HCT116 (cell line): ENCODE results near the gene MYO1E. TPM values are rescaled to one million over a fixed set of nuclear protein-coding genes. Genes with fewer than 3 reads are reported as not detected.

Experiments
- ATAC-seq: fragments of 200-7000 bp; cut with Tn5 transposase; 2 replicates; pipeline ENCODE4 v1.9.1; 2020; ENCODE audit warnings: mild to moderate bottlenecking, moderate library complexity
- BruUV-seq: library from RNA; stranded (reverse); fragments of 400-500 nt; replicated peaks from 2 replicates; lab custom pipeline; 2021; lab: Mats Ljungman, UMichigan
- CTCF ChIA-PET: fragments of 300-600 bp; sonication (Branson Sonifier 250); formaldehyde crosslinking; loops from one replicate; lab custom pipeline; 2021; ENCODE audit warnings: antibody characterized with exemption; lab: Charles Lee
- POLR2A ChIA-PET: fragments of 300-600, 350-600 bp; sonication (Branson Sonifier 250); formaldehyde crosslinking; loops from one replicate; lab custom pipeline; 2021; ENCODE audit warnings: antibody characterized with exemption; lab: Charles Lee
- RAD21 ChIA-PET, 2 experiments: fragments of 300-600 bp; sonication (Branson Sonifier 250); formaldehyde crosslinking; loops; one replicate each; lab custom pipeline; 2023; ENCODE audit warnings: low total read pairs in 2 of 2; ENCODE audit not compliant: uncharacterized antibody in 2 of 2, unreplicated experiment in 2 of 2, low non-redundant PET in 1 of 2; lab: Charles Lee
- DNase-seq: peaks from one replicate; pipeline ENCODE4 v3.0.0-alpha.2; 2010; ENCODE audit warnings: low read depth, low spot score
- H2AFZ ChIP-seq: fragments of 200-600 bp; shearing (Covaris generic), sonication (generic); 2 replicates; pipeline ENCODE4 v1.6.1; 2017; ENCODE audit warnings: low read depth, mixed run types, mixed read lengths, antibody characterized with exemption, low read length; ENCODE audit not compliant: poor library complexity, severe bottlenecking
- H3K27ac ChIP-seq: 2 replicates; pipeline ENCODE4 v1.5.1; 2012; ENCODE audit warnings: low read depth, low read length
- H3K27me3 ChIP-seq: fragments of 200-600 bp; sonication (generic); 2 replicates; pipeline ENCODE4 v1.6.1; 2016; ENCODE audit warnings: mixed run types, low read length, mixed read lengths; ENCODE audit not compliant: insufficient read depth
- H3K36me3 ChIP-seq, 2 experiments: fragments of 200-500 bp in 1 of 2; fragments of 200-600 bp in 1 of 2; sonication (Bioruptor generic) in 1 of 2; sonication (generic) in 1 of 2; 2 replicates each; pipeline versions ENCODE4 v1.5.1 to v1.6.1; 2014 to 2016; ENCODE audit warnings: low read length in 2 of 2, inconsistent platforms in 1 of 2, mixed read lengths in 1 of 2, mixed run types in 1 of 2; ENCODE audit not compliant: insufficient read depth in 2 of 2, control insufficient read depth in 1 of 2
- H3K4me1 ChIP-seq, 2 experiments: fragments of 200-600 bp in 1 of 2; sonication (generic) in 1 of 2; 2 replicates each; pipeline versions ENCODE4 v1.5.1 to v1.6.1; 2012 to 2017; ENCODE audit warnings: low read length in 2 of 2, inconsistent platforms in 1 of 2, mild to moderate bottlenecking in 1 of 2, mixed read lengths in 1 of 2, mixed run types in 1 of 2, moderate library complexity in 1 of 2; ENCODE audit not compliant: insufficient read depth in 2 of 2, control insufficient read depth in 1 of 2
- H3K4me2 ChIP-seq: fragments of 200-600 bp; sonication (generic); 2 replicates; pipeline ENCODE4 v1.6.1; 2017; ENCODE audit warnings: mixed run types, low read length, mixed read lengths
- H3K4me3 ChIP-seq, 2 experiments: fragments of 200-600 bp in 1 of 2; sonication (generic) in 1 of 2; replicated peaks in 1 of 2; 2 replicates each; pipeline ENCODE4 v1.5.1; 2011 to 2016; ENCODE audit warnings: low read length in 2 of 2, control low read depth in 1 of 2, low read depth in 1 of 2, mild to moderate bottlenecking in 1 of 2, mixed read lengths in 1 of 2, mixed run types in 1 of 2
- H3K79me2 ChIP-seq: fragments of 200-600 bp; sonication (generic); 2 replicates; pipeline ENCODE4 v1.6.1; 2017; ENCODE audit warnings: mild to moderate bottlenecking, mixed run types, low read length, moderate library complexity, mixed read lengths; ENCODE audit not compliant: insufficient read depth
- H3K9ac ChIP-seq: fragments of 200-600 bp; sonication (generic); 2 replicates; pipeline ENCODE4 v1.6.1; 2016; ENCODE audit warnings: low read length, mixed read lengths
- H3K9me2 ChIP-seq: fragments of 200-600 bp; sonication (generic), shearing (Covaris generic); 2 replicates; pipeline ENCODE4 v1.6.1; 2017; ENCODE audit warnings: mixed run types, mild to moderate bottlenecking, moderate library complexity; ENCODE audit not compliant: insufficient read depth
- H3K9me3 ChIP-seq, 2 experiments: fragments of 200-500 bp in 1 of 2; fragments of 200-600 bp in 1 of 2; sonication (Bioruptor generic) in 1 of 2; sonication (generic) in 1 of 2; 2 replicates each; pipeline ENCODE4 v1.6.1; 2014 to 2017; ENCODE audit warnings: low read length in 2 of 2, mixed read lengths in 2 of 2, inconsistent platforms in 1 of 2, low read depth in 1 of 2, mild to moderate bottlenecking in 1 of 2, mixed run types in 1 of 2, moderate library complexity in 1 of 2; ENCODE audit not compliant: control insufficient read depth in 1 of 2, insufficient read depth in 1 of 2
- H4K20me1 ChIP-seq: fragments of 200-600 bp; sonication (generic), shearing (Covaris generic); 2 replicates; pipeline ENCODE4 v1.6.1; 2017; ENCODE audit warnings: mixed run types, mild to moderate bottlenecking, moderate library complexity; ENCODE audit not compliant: insufficient read depth
- EZH2 ChIP-seq: fragments of 200-600 bp; sonication (generic); IDR thresholded peaks from 2 replicates; pipeline ENCODE4 v1.6.1; 2017; ENCODE audit warnings: antibody characterized with exemption, mixed run types
- EZH2phosphoT487 ChIP-seq: fragments of 200-600 bp; IDR thresholded peaks from 2 replicates; pipeline ENCODE4 v1.6.1; 2018; ENCODE audit warnings: antibody characterized with exemption, borderline replicate concordance
- FOSL1 ChIP-seq: IDR thresholded peaks from 2 replicates; pipeline ENCODE4 v1.6.1; 2012; ENCODE audit warnings: low read depth
- JUND ChIP-seq: IDR thresholded peaks from 2 replicates; pipeline ENCODE4 v1.6.1; 2012
- SP1 ChIP-seq: IDR thresholded peaks from 2 replicates; pipeline ENCODE4 v1.6.1; 2012; ENCODE audit warnings: low read depth
- TCF7L2 ChIP-seq: IDR thresholded peaks from 2 replicates; pipeline ENCODE4 v1.7.0; 2011; ENCODE audit warnings: borderline replicate concordance, inconsistent platforms; ENCODE audit not compliant: insufficient read depth, insufficient read length; ENCODE audit errors: extremely low read depth
- intact Hi-C: fragments of 100-400 bp; cut with micrococcal nuclease; formaldehyde crosslinking; loops from 2 replicates; pipeline ENCODE4 v1.10.0; 2022
- total RNA-seq: library from RNA; stranded (reverse); gene quantifications from one replicate; pipeline ENCODE4 v1.2.1, GENCODE V29; 2021; ENCODE audit not compliant: unreplicated experiment
- TF ChIP-seq, protein P1 (sequence below): IDR thresholded peaks from 2 replicates; pipeline ENCODE4 v1.6.1; 2012
- TF ChIP-seq, protein P2 (sequence below): IDR thresholded peaks from 2 replicates; pipeline ENCODE4 v1.6.1; 2012

MYO1E gene
- total RNA-seq, 1 experiment from 2014 or later = 182 TPM

DNA sequence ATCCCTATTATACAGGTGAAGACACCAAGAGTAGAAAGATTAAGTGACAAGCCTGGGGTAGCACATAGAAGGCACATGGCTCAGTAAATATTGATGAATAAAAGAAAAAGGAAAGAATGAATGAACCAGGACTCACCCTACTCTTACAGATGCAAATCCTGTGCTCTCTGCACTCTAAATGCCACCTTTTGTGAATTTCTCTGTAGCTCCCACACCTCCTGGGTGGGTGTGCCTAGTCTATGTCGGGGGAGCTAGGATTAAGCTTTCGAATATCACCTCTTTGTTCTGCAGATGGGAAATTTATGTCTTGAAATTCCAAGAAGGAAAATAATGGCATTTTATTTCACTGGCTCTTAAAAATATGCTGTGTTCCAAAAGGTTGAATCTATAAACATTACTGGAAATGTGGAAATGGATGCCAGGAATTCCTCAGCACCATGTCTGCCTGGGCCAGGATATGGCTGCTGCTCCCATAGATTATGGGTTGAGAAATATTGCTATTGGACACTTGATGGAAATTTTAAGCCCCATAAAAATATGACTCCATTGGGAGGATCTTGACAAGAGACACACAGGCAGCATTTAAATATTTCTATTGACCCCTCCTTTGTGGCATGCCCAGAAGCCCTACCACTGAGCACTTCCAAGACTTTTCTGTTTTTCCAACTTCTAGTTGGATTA, 224.4 kb downstream of the MYO1E start:
- ATAC-seq (no peak), DNase-seq (no peak)
- ChIA-PET POLR2A (no interaction called here), CTCF (no interaction called here), RAD21 (no interaction called here)
- no peak overlapping the region for H3K9ac ChIP-seq
- no peak overlapping the region for H3K27ac ChIP-seq
- no TSS peak for BruUV-seq
- H3K79me2 ChIP-seq = no peaks in the 10 kb centered on the region
- H2AFZ ChIP-seq = no peak overlapping the region
- peaks cover 8 to 9% of the 10 kb centered on the region in 2 experiments; a peak in 3 of 4 replicates for H3K36me3 ChIP-seq
- H3K4me3 ChIP-seq = no peak overlapping the region
- no peaks in the 10 kb centered on the region for H3K9me3 ChIP-seq
- TF ChIP-seq, protein P1, sequence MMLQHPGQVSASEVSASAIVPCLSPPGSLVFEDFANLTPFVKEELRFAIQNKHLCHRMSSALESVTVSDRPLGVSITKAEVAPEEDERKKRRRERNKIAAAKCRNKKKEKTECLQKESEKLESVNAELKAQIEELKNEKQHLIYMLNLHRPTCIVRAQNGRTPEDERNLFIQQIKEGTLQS = no peak
- no peak overlapping the region for H3K4me2 ChIP-seq
- no peaks in the 10 kb centered on the region for H4K20me1 ChIP-seq
- no peaks in the 10 kb centered on the region for H3K4me1 ChIP-seq
- H3K9me2 ChIP-seq = no peaks in the 10 kb centered on the region
- intact Hi-C loops = no loop called here
- no peaks in the 10 kb centered on the region for H3K27me3 ChIP-seq

DNA sequence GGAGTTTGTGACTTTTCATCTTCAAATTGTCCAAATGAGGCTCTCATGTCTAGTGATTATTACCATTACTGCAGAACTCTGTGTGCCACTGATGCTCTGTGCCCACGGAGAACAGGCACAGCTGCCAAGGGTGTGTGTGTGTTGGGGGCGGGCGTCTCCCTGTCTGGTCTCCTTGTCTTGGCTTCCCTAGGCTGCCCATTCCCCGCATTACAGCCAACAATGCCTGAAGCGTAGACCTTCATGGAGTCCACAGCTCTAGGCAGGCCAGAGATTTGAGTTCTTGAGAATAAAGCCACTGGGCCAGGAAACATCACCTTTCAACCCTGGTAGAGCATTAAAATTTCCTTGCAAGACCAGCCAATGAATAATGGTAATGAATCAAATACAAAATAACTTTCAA, 225.0 kb downstream of the MYO1E start:
- H2AFZ ChIP-seq = no peak overlapping the region
- H3K4me2 ChIP-seq = no peak overlapping the region
- H3K9ac ChIP-seq = no peak overlapping the region
- POLR2A ChIA-PET = no interaction called here
- TF ChIP-seq SP1 (no peak), EZH2phosphoT487 (no peak), FOSL1 (no peak), TCF7L2 (no peak), JUND (no peak), EZH2 (no peak)
- TF ChIP-seq, protein P1 = no peak
- TF ChIP-seq, protein P2, sequence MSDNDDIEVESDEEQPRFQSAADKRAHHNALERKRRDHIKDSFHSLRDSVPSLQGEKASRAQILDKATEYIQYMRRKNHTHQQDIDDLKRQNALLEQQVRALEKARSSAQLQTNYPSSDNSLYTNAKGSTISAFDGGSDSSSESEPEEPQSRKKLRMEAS = no peak
- TF ChIP-seq, all 23 proteins: peak for 0
- DNase-seq = no peak
- no peaks in the 10 kb centered on the region for H3K27me3 ChIP-seq
- RAD21 ChIA-PET = no interaction called here
- CTCF ChIA-PET = interaction anchor here (1.4 kb wide), 1 partner anchor 381 kb away, joined by 3 read pairs; no protein-coding TSS in a partner anchor
- intact Hi-C loops = no loop called here
- no peaks in the 10 kb centered on the region for H3K9me2 ChIP-seq
- no peak overlapping the region for H3K27ac ChIP-seq
- no peaks in the 10 kb centered on the region for H3K79me2 ChIP-seq
- BruUV-seq = no TSS peak
- H3K4me1 ChIP-seq = no peaks in the 10 kb centered on the region
- peaks cover 6 to 11% of the 10 kb centered on the region in 2 experiments; a peak in 3 of 4 replicates for H3K36me3 ChIP-seq
- no peaks in the 10 kb centered on the region for H4K20me1 ChIP-seq
- no peak for ATAC-seq
- H3K9me3 ChIP-seq = no peaks in the 10 kb centered on the region
- H3K4me3 ChIP-seq = no peak overlapping the region
